Stimulated activated CD4-positive, alpha-beta T cell treated with anti-CD3 and anti-CD28 coated beads, Interleukin-4, amount 100 ng/mL, for 4 hours (primary cell): Measurements from ENCODE around the gene RNF224.
A peak's percentile ranks its signal among the peaks of the same experiment; 100 is the strongest.

Experiments
- DNase-seq, 2 experiments: peaks; one replicate each; pipeline ENCODE4 v3.0.0-alpha.2; 2020

RNF224 gene

GRCh38 chr9:137192859-137193258, 34.4 kb upstream of the RNF224 start:
- DNase-seq = no peak

- DNase-seq = no peak
These were observed 33.5 kb upstream of the RNF224 start for GRCh38 chr9:137193771-137194170.

- DNase-seq = no peak
These were observed 32.9 kb upstream of the RNF224 start for GRCh38 chr9:137194388-137194787.

- no peak for DNase-seq
These were observed 32.4 kb upstream of the RNF224 start for GRCh38 chr9:137194909-137195308.

- DNase-seq = no peak
These were observed 31.6 kb upstream of the RNF224 start for GRCh38 chr9:137195525-137196220.

GRCh38 chr9:137198051-137198901, 29.0 kb upstream of the RNF224 start:
- no peak for DNase-seq

GRCh38 chr9:137198902-137199283, 28.4 kb upstream of the RNF224 start:
- DNase-seq = no peak

GRCh38 chr9:137199411-137200121, 27.7 kb upstream of the RNF224 start:
- no peak for DNase-seq

- DNase-seq = peak; percentile 96 to 99
These were observed 26.7 kb upstream of the RNF224 start, which contains the start of gene TPRN for GRCh38 chr9:137200311-137201204. TPRN (minus strand) TSS chr9:137200741; CDS start chr9:137200711, 30 bp downstream.

- no peak for DNase-seq
These were observed 26.0 kb upstream of the RNF224 start for GRCh38 chr9:137201205-137201868.

GRCh38 chr9:137202966-137203365, 24.3 kb upstream of the RNF224 start:
- DNase-seq = no peak

- DNase-seq = no peak
These were observed 22.6 kb upstream of the RNF224 start for GRCh38 chr9:137204731-137205125.

- peak; percentile 88 to 94 for DNase-seq
These were observed 21.9 kb upstream of the RNF224 start, which contains the start of the genes NDOR1 and TMEM203 for GRCh38 chr9:137205126-137206069. NDOR1 (plus strand) TSS chr9:137205700; CDS start chr9:137205778, 78 bp downstream. TMEM203 (minus strand) TSS chr9:137205648; CDS start chr9:137205414, 234 bp downstream.

GRCh38 chr9:137206602-137207001, 20.7 kb upstream of the RNF224 start:
- no peak for DNase-seq

- DNase-seq = no peak
These were observed 15.8 kb upstream of the RNF224 start for GRCh38 chr9:137211532-137211931.

- DNase-seq = no peak
These were observed 14.8 kb upstream of the RNF224 start for GRCh38 chr9:137212520-137212919.

GRCh38 chr9:137213160-137214060, 13.9 kb upstream of the RNF224 start:
- no peak for DNase-seq

GRCh38 chr9:137214620-137215019, 12.7 kb upstream of the RNF224 start:
- DNase-seq = no peak
